ENCODE measurements around the gene THOC1. TPM values are rescaled to one million over a fixed set of nuclear protein-coding genes. Genes with fewer than 3 reads are reported as not detected.

Gene THOC1
- total RNA-seq, 2 donors from 2014 or later, result 16.6 to 17.3 TPM

GRCh38 chr18:289026-289425, 21.2 kb upstream of the THOC1 start:
- intact Hi-C loops (cut with DNase I), result loop anchor here in 1 of 2 donors (5.0 kb wide), 1 partner anchor 328 kb away; no protein-coding TSS in a partner anchor
- DNase-seq, result no peak

GRCh38 chr18:286515-287310, 18.9 kb upstream of the THOC1 start:
- intact Hi-C loops (cut with DNase I), result loop anchor here (1.0 to 5.0 kb wide), 2 partner anchors 330 to 331 kb away; no protein-coding TSS in a partner anchor
- DNase-seq (no peak), ATAC-seq (peak; percentile 44)

More at GRCh38 chr18:289026-289425, 21.2 kb upstream of the THOC1 start:
- ATAC-seq, result no peak

- DNase-seq, result no peak
- intact Hi-C loops (cut with DNase I), result loop anchor here (1.0 to 5.0 kb wide), 2 partner anchors 330 to 331 kb away; no protein-coding TSS in a partner anchor
- no peak for ATAC-seq
These were observed 18.0 kb upstream of the THOC1 start for GRCh38 chr18:285817-286216.

GRCh38 chr18:275486-275885, 7.6 kb upstream of the THOC1 start:
- intact Hi-C loops (cut with DNase I), result loop anchor here in 1 of 2 donors (10.0 kb wide), 1 partner anchor 559 kb away; no protein-coding TSS in a partner anchor
- DNase-seq, result no peak
- ATAC-seq, result peak in 1 of 2 donors; percentile 19

- intact Hi-C loops (cut with DNase I), result loop anchor here in 1 of 2 donors (10.0 kb wide), 1 partner anchor 560 kb away; no protein-coding TSS in a partner anchor
- ATAC-seq (no peak), DNase-seq (no peak)
These were observed 6.5 kb upstream of the THOC1 start for GRCh38 chr18:274313-274712.

GRCh38 chr18:273525-273924, 5.7 kb upstream of the THOC1 start:
- intact Hi-C loops (cut with DNase I), result loop anchor here in 1 of 2 donors (10.0 kb wide), 1 partner anchor 561 kb away; no protein-coding TSS in a partner anchor
- ATAC-seq, result no peak
- no peak for DNase-seq

GRCh38 chr18:272650-273049, 4.8 kb upstream of the THOC1 start:
- DNase-seq (no peak), ATAC-seq (no peak)
- intact Hi-C loops (cut with DNase I), result loop anchor here in 1 of 2 donors (10.0 kb wide), 1 partner anchor 562 kb away; no protein-coding TSS in a partner anchor

GRCh38 chr18:269480-270095, 1.7 kb upstream of the THOC1 start:
- ATAC-seq (no peak), DNase-seq (no peak)
- intact Hi-C loops (cut with DNase I), result loop anchor here in 1 of 2 donors (10.0 kb wide), 1 partner anchor 565 kb away; no protein-coding TSS in a partner anchor

GRCh38 chr18:267380-267687, 513 bp downstream of the THOC1 start:
- no peak for DNase-seq
- intact Hi-C loops (cut with DNase I), result no loop called here
- ATAC-seq, result no peak

- DNase-seq, result no peak
- no peak for ATAC-seq
- intact Hi-C loops (cut with DNase I), result no loop called here
These were observed 6.3 kb downstream of the THOC1 start for GRCh38 chr18:261398-262073.

GRCh38 chr18:260547-260946, 7.3 kb downstream of the THOC1 start:
- intact Hi-C loops (cut with DNase I), result no loop called here
- no peak for ATAC-seq
- no peak for DNase-seq

GRCh38 chr18:255171-255570, 12.7 kb downstream of the THOC1 start:
- intact Hi-C loops (cut with DNase I), result no loop called here
- DNase-seq (no peak), ATAC-seq (no peak)

GRCh38 chr18:253121-253520, 14.7 kb downstream of the THOC1 start:
- intact Hi-C loops (cut with DNase I), result no loop called here
- ATAC-seq, result no peak

GRCh38 chr18:251572-251971, 16.3 kb downstream of the THOC1 start:
- intact Hi-C loops (cut with DNase I), result no loop called here
- DNase-seq (no peak), ATAC-seq (no peak)

More at GRCh38 chr18:253121-253520, 14.7 kb downstream of the THOC1 start:
- DNase-seq, result no peak

- ATAC-seq (no peak), DNase-seq (no peak)
- intact Hi-C loops (cut with DNase I), result no loop called here
These were observed 17.2 kb downstream of the THOC1 start for GRCh38 chr18:250685-251084.

- ATAC-seq, result no peak
- intact Hi-C loops (cut with DNase I), result no loop called here
- DNase-seq, result no peak
These were observed 19.8 kb downstream of the THOC1 start for GRCh38 chr18:248053-248452.

- intact Hi-C loops (cut with DNase I), result no loop called here
- no peak for DNase-seq
- ATAC-seq, result peak in 1 of 2 donors; percentile 70
These were observed 22.5 kb downstream of the THOC1 start for GRCh38 chr18:245282-245847.

GRCh38 chr18:240175-240574, 27.7 kb downstream of the THOC1 start:
- ATAC-seq (peak; percentile 67 to 92), DNase-seq (no peak)
- intact Hi-C loops (cut with DNase I), result no loop called here

- no peak for ATAC-seq
- DNase-seq, result no peak
- intact Hi-C loops (cut with DNase I), result no loop called here
These were observed 36.3 kb downstream of the THOC1 start for GRCh38 chr18:231563-231962.
